Putamen (tissue), 1 donor: Measurements from ENCODE around the gene CELA3B.
A peak's percentile ranks its signal among the peaks of the same experiment; 100 is the strongest.
"Not testable (repeated sequence)": the region's sequence is repeated elsewhere in the genome, so short reads cannot be mapped to it uniquely, and the experiment has no call there.

Source experiments
- DNase-seq: peaks from one replicate; pipeline ENCODE4 v3.0.0-alpha.2; 2016; ENCODE audit warnings: low spot score

The CELA3B gene

GRCh38 chr1:21976703-21977239 lies at the start of gene CELA3B:
Gene CELA3B (plus strand): TSS chr1:21977022. CDS start chr1:21977040, 18 bp downstream.
- DNase-seq = not testable (repeated sequence)

- DNase-seq = no peak
Measured at GRCh38 chr1:21927533-21928237, 49.1 kb upstream of the CELA3B start.

- no peak for DNase-seq
Measured at GRCh38 chr1:21930080-21930571, 46.7 kb upstream of the CELA3B start.

- no peak for DNase-seq
Measured at GRCh38 chr1:21930629-21931170, 46.1 kb upstream of the CELA3B start.

GRCh38 chr1:21931171-21932093 lies 45.4 kb upstream of the CELA3B start:
- no peak for DNase-seq

- DNase-seq = no peak
Measured at GRCh38 chr1:21932127-21932526, 44.7 kb upstream of the CELA3B start.

GRCh38 chr1:21933397-21934248 lies 43.2 kb upstream of the CELA3B start:
- DNase-seq = no peak

- no peak for DNase-seq
Measured at GRCh38 chr1:21935393-21935804, 41.4 kb upstream of the CELA3B start.

- no peak for DNase-seq
Measured at GRCh38 chr1:21935891-21936365, 40.9 kb upstream of the CELA3B start.

GRCh38 chr1:21936366-21937031 lies 40.3 kb upstream of the CELA3B start:
- no peak for DNase-seq

GRCh38 chr1:21937034-21937371 lies 39.8 kb upstream of the CELA3B start, which contains the start of gene HSPG2:
Gene HSPG2 (minus strand): TSS chr1:21937310. CDS start chr1:21937217, 93 bp downstream.
- DNase-seq = no peak

GRCh38 chr1:21937372-21938121 lies 39.3 kb upstream of the CELA3B start:
- peak; percentile 88 for DNase-seq

GRCh38 chr1:21938732-21939538 lies 37.9 kb upstream of the CELA3B start:
- no peak for DNase-seq

GRCh38 chr1:21939650-21940374 lies 37.0 kb upstream of the CELA3B start:
- DNase-seq = peak; percentile 58

GRCh38 chr1:21940492-21940891 lies 36.3 kb upstream of the CELA3B start:
- no peak for DNase-seq

GRCh38 chr1:21941370-21941769 lies 35.5 kb upstream of the CELA3B start:
- no peak for DNase-seq

- DNase-seq = no peak
Measured at GRCh38 chr1:21942464-21942863, 34.4 kb upstream of the CELA3B start.

GRCh38 chr1:21942959-21943640 lies 33.7 kb upstream of the CELA3B start:
- not testable (repeated sequence) for DNase-seq
